CD14-positive monocyte (primary cell): ENCODE results near the gene SIX3. TPM values are rescaled to one million over a fixed set of nuclear protein-coding genes. Genes with fewer than 3 reads are reported as not detected.

Source experiments
- DNase-seq, 3 donors: peaks; one replicate each; pipeline ENCODE4 v3.0.0-alpha.2; 2011 to 2022
- H2AFZ ChIP-seq: 2 replicates; pipeline ENCODE4 v1.6.0; 2012; ENCODE audit warnings: mild to moderate bottlenecking, low read depth, low read length, inconsistent platforms; ENCODE audit not compliant: insufficient read depth, poor library complexity, severe bottlenecking
- H3K27ac ChIP-seq, 2 donors: 1 replicate in 1 of 2; 2 replicates in 1 of 2; pipeline ENCODE4 v1.5.1; 2012 to 2013; ENCODE audit warnings: low read length in 2 of 2, control low read depth in 1 of 2, inconsistent platforms in 1 of 2, low read depth in 1 of 2, mild to moderate bottlenecking in 1 of 2
- H3K27me3 ChIP-seq, 2 donors: one replicate each; pipeline versions ENCODE4 v1.6.0 to v1.6.1; 2011 to 2013; ENCODE audit warnings: low read length in 2 of 2; ENCODE audit not compliant: control insufficient read depth in 2 of 2, insufficient read depth in 2 of 2
- H3K36me3 ChIP-seq, 2 donors: replicated peaks in 1 of 2; 1 replicate in 1 of 2; 2 replicates in 1 of 2; pipeline versions ENCODE4 v1.5.1 to v1.6.1; 2012 to 2013; ENCODE audit warnings: low read length in 2 of 2, control low read depth in 1 of 2, inconsistent platforms in 1 of 2, mild to moderate bottlenecking in 1 of 2; ENCODE audit not compliant: insufficient read depth in 2 of 2, control insufficient read depth in 1 of 2
- H3K4me1 ChIP-seq, 2 donors: 1 replicate in 1 of 2; 2 replicates in 1 of 2; pipeline versions ENCODE4 v1.5.1 to v1.6.1; 2012 to 2013; ENCODE audit warnings: low read length in 2 of 2, control low read depth in 1 of 2, inconsistent platforms in 1 of 2, mild to moderate bottlenecking in 1 of 2, moderate library complexity in 1 of 2; ENCODE audit not compliant: insufficient read depth in 2 of 2, control insufficient read depth in 1 of 2
- H3K4me2 ChIP-seq: replicated peaks from 2 replicates; pipeline ENCODE3; 2012; ENCODE audit warnings: low read length, moderate library complexity, mild to moderate bottlenecking; ENCODE audit not compliant: poor library complexity, severe bottlenecking; ENCODE audit errors: extremely low read depth
- H3K4me3 ChIP-seq, 3 experiments: fragments of 200-600 bp in 1 of 3; sonication (generic) in 1 of 3; replicated peaks in 1 of 3; 1 replicate in 2 of 3; 2 replicates in 1 of 3; pipeline ENCODE4 v1.5.1; 2011 to 2013; ENCODE audit warnings: low read length in 3 of 3, mild to moderate bottlenecking in 3 of 3, control low read depth in 2 of 3, low read depth in 2 of 3, inconsistent platforms in 1 of 3, moderate library complexity in 1 of 3
- H3K79me2 ChIP-seq: 2 replicates; pipeline ENCODE4 v1.6.0; 2012; ENCODE audit warnings: mild to moderate bottlenecking, control low read depth, inconsistent platforms, low read length, moderate library complexity; ENCODE audit not compliant: insufficient read depth
- H3K9ac ChIP-seq: 2 replicates; pipeline ENCODE4 v1.6.0; 2017; ENCODE audit warnings: low read length, mild to moderate bottlenecking; ENCODE audit not compliant: insufficient read depth, poor library complexity, severe bottlenecking
- H3K9me3 ChIP-seq, 2 donors: replicated peaks in 1 of 2; 1 replicate in 1 of 2; 2 replicates in 1 of 2; pipeline versions ENCODE4 v1.5.1 to v1.6.1; 2012 to 2013; ENCODE audit warnings: low read length in 2 of 2, control low read depth in 1 of 2; ENCODE audit not compliant: control insufficient read depth in 1 of 2, insufficient read depth in 1 of 2
- H4K20me1 ChIP-seq: 2 replicates; pipeline ENCODE4 v1.6.0; 2012; ENCODE audit warnings: mild to moderate bottlenecking, low read length, control low read depth, moderate library complexity; ENCODE audit not compliant: insufficient read depth
- H3K27ac Mint-ChIP-seq, 7 donors: one replicate each; pipeline ENCODE4 v1.8.0; 2020; ENCODE audit warnings: mild to moderate bottlenecking in 7 of 7, mixed read lengths in 7 of 7, moderate library complexity in 6 of 7, inconsistent platforms in 2 of 7
- H3K27me3 Mint-ChIP-seq, 3 donors: one replicate each; pipeline ENCODE4 v1.8.0; 2021 to 2022; ENCODE audit warnings: low read depth in 3 of 3, mild to moderate bottlenecking in 3 of 3, mixed read lengths in 3 of 3, moderate library complexity in 3 of 3, inconsistent platforms in 1 of 3
- H3K36me3 Mint-ChIP-seq, 2 donors: one replicate each; pipeline ENCODE4 v1.8.0; 2020; ENCODE audit warnings: mixed read lengths in 2 of 2, inconsistent platforms in 1 of 2, mild to moderate bottlenecking in 1 of 2
- H3K4me1 Mint-ChIP-seq: one replicate; pipeline ENCODE4 v1.8.0; 2020; ENCODE audit warnings: mild to moderate bottlenecking, mixed read lengths
- H3K4me3 Mint-ChIP-seq, 2 donors: one replicate each; pipeline ENCODE4 v1.8.0; 2020; ENCODE audit warnings: mild to moderate bottlenecking in 2 of 2, mixed read lengths in 2 of 2, moderate library complexity in 1 of 2
- H3K9me3 Mint-ChIP-seq, 7 donors: one replicate each; pipeline ENCODE4 v1.8.0; 2020 to 2022; ENCODE audit warnings: mixed read lengths in 7 of 7, mild to moderate bottlenecking in 6 of 7, moderate library complexity in 6 of 7, inconsistent platforms in 2 of 7
- CTCF ChIP-seq: fragments of 200-600 bp; IDR thresholded peaks from one replicate; pipeline ENCODE4 v1.8.0; 2022; ENCODE audit warnings: antibody characterized with exemption, mild to moderate bottlenecking
- whole genome bisulfite sequencing: methylation state at CpG from one replicate; pipeline ENCODE4 v1.1.5; 2013; ENCODE audit warnings: missing lambda C conversion rate; ENCODE audit not compliant: insufficient coverage; 5-methylcytosine and 5-hydroxymethylcytosine counted together
- intact Hi-C, 2 donors: fragments of 100-400 bp; cut with micrococcal nuclease; formaldehyde crosslinking; loops; one replicate each; pipeline versions ENCODE4 v1.15.0 to v1.15.1; 2023
- polyA plus RNA-seq, 3 donors: library from polyadenylated mRNA; depleted of rRNA in 1 of 3; unstranded in 2 of 3; stranded (reverse) in 1 of 3; fragments of 300-500 nt in 2 of 3; fragments of >200 nt in 1 of 3; fragmentation: Illumina TruSeq in 2 of 3; gene quantifications; 1 replicate in 2 of 3; 2 replicates in 1 of 3; pipeline ENCODE4 v1.2.3, GENCODE V29; 2012 to 2021

The SIX3 gene
- polyA plus RNA-seq, 3 donors: not detected

GRCh38 chr2:44942304-44943030, 965 bp downstream of the SIX3 start:
- no peaks in the 10 kb centered on the region for H3K36me3 ChIP-seq
- WGBS: 3% methylated on average over 68 of the region's 69 CpGs
- peaks cover 2 to 7% of the 10 kb centered on the region in 2 donors for H3K36me3 Mint-ChIP-seq
- peaks cover 83 to 98% of the 10 kb centered on the region in 2 donors for H3K27me3 ChIP-seq
- peaks cover 38% of the 10 kb centered on the region for H3K4me1 Mint-ChIP-seq
- no peaks in the 10 kb centered on the region for H4K20me1 ChIP-seq
- peaks cover 0 to 42% (median 9%) of the 10 kb centered on the region in 7 donors for H3K9me3 Mint-ChIP-seq
- H3K27ac Mint-ChIP-seq: no peak overlapping the region
- no peak overlapping the region for H3K27ac ChIP-seq
- TF ChIP-seq CTCF: no peak
- peak overlapping the region; percentile 59 for H3K4me2 ChIP-seq
- H3K4me1 ChIP-seq: peaks cover 11 to 23% of the 10 kb centered on the region in 2 donors
- peak overlapping the region; percentile 52 to 87 for H3K4me3 Mint-ChIP-seq
- no peak overlapping the region for H3K4me3 ChIP-seq
- H2AFZ ChIP-seq: no peak overlapping the region
- no peaks in the 10 kb centered on the region for H3K79me2 ChIP-seq
- intact Hi-C loops: loop anchor here in 1 of 2 donors (5.0 kb wide), 1 partner anchor 460 kb away; no protein-coding TSS in a partner anchor
- no peak overlapping the region for H3K9ac ChIP-seq
- DNase-seq: no peak
- peaks cover 0 to 35% of the 10 kb centered on the region in 2 donors for H3K9me3 ChIP-seq
- H3K27me3 Mint-ChIP-seq: peaks cover 87 to 100% (median 94%) of the 10 kb centered on the region in 3 donors

- H3K4me2 ChIP-seq: peak overlapping the region; percentile 35
- H3K4me1 ChIP-seq: peaks cover 11 to 23% of the 10 kb centered on the region in 2 donors
- WGBS: 4% methylated on average over 36 of the region's 36 CpGs
- Mint-ChIP-seq H3K27me3 (peaks cover 89 to 100% (median 95%) of the 10 kb centered on the region in 3 donors), H3K4me1 (peaks cover 34% of the 10 kb centered on the region), H3K4me3 (peak overlapping the region in 1 of 2 donors; percentile 87), H3K9me3 (peaks cover 0 to 40% (median 9%) of the 10 kb centered on the region in 7 donors), H3K27ac (no peak overlapping the region), H3K36me3 (peaks cover 2 to 7% of the 10 kb centered on the region in 2 donors)
- H3K4me3 ChIP-seq: no peak overlapping the region
- H3K79me2 ChIP-seq: no peaks in the 10 kb centered on the region
- TF ChIP-seq CTCF: no peak
- H3K9ac ChIP-seq: no peak overlapping the region
- no peaks in the 10 kb centered on the region for H3K36me3 ChIP-seq
- H3K27ac ChIP-seq: no peak overlapping the region
- H3K9me3 ChIP-seq: peaks cover 0 to 31% of the 10 kb centered on the region in 2 donors
- intact Hi-C loops: loop anchor here in 1 of 2 donors (5.0 kb wide), 1 partner anchor 461 kb away; no protein-coding TSS in a partner anchor
- no peak overlapping the region for H2AFZ ChIP-seq
- no peaks in the 10 kb centered on the region for H4K20me1 ChIP-seq
- no peak for DNase-seq
- H3K27me3 ChIP-seq: peaks cover 85 to 98% of the 10 kb centered on the region in 2 donors
Measured at GRCh38 chr2:44943031-44943692, 1.7 kb downstream of the SIX3 start.
